ENCODE data around the gene AOX1. TPM values are rescaled to one million over a fixed set of nuclear protein-coding genes. Genes with fewer than 3 reads are reported as not detected.

The AOX1 gene
- total RNA-seq, 1 experiment from 2014 or later, result 0.71 TPM

DNA sequence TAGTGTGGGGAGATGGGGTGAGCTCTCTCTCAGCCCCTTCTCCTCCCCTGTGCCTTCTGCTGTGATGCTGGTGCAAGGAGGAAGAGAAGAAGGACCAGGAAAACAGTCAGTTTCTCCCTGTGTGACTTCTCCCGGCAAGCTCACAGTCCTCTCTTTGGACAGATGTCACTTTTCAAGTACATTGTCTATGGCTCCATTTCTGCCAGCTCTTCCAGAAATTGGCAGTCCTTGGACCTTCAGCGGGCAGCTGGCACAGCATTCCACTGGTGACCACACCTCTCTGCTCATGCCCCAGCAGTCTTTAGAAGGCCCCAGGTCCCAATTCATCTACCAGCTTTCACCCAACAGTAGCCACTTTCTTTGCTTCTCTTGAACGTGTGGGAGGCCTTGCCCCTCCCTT lies 63.9 kb downstream of the AOX1 start:
- Histone ChIP-seq H3K36me3 (ENCODE audit: control insufficient read depth in 1 of 2, insufficient read depth in 2 of 2, low read length in 2 of 2) (no peaks in the 10 kb centered on the region), H3K4me2 (ENCODE audit: low read length) (no peak overlapping the region), H3K27me3 (ENCODE audit: insufficient read depth, low read length) (no peaks in the 10 kb centered on the region), H3K9me2 (ENCODE audit: insufficient read depth) (no peaks in the 10 kb centered on the region), H2AFZ (ENCODE audit: low read depth, low read length, poor library complexity, severe bottlenecking) (no peak overlapping the region), H4K20me1 (ENCODE audit: insufficient read depth) (no peaks in the 10 kb centered on the region), H3K79me2 (ENCODE audit: insufficient read depth, low read length) (no peaks in the 10 kb centered on the region), H3K9ac (ENCODE audit: low read length) (no peak overlapping the region), H3K9me3 (ENCODE audit: control insufficient read depth in 1 of 2, insufficient read depth in 1 of 2, low read depth in 1 of 2, low read length in 2 of 2) (no peaks in the 10 kb centered on the region), H3K27ac (ENCODE audit: low read depth, low read length) (no peak overlapping the region), H3K4me3 (replicated peaks in 1 of 2; ENCODE audit: low read depth in 1 of 2, low read length in 2 of 2) (no peak overlapping the region), H3K4me1 (ENCODE audit: control insufficient read depth in 1 of 2, insufficient read depth in 2 of 2, low read length in 2 of 2) (peaks cover 0 to 10% of the 10 kb centered on the region in 2 experiments; a peak in 2 of 4 replicates)
- intact Hi-C loops (cut with micrococcal nuclease), result no loop called here
- TF ChIP-seq ELF1 (IDR thresholded peaks at IDR 0.05; ENCODE audit: borderline replicate concordance, low read depth) (no peak), TCF7L2 (IDR thresholded peaks at IDR 0.05; ENCODE audit: borderline replicate concordance, extremely low read depth, insufficient read depth, insufficient read length) (no peak), ZFX (IDR thresholded peaks at IDR 0.05) (no peak), YY1 (IDR thresholded peaks at IDR 0.05; ENCODE audit: extremely low read depth, insufficient replicate concordance, low read depth, low read length) (no peak), SIN3A (IDR thresholded peaks at IDR 0.05; ENCODE audit: low read depth) (no peak), FOSL1 (IDR thresholded peaks at IDR 0.05; ENCODE audit: low read depth) (no peak), CEBPB (IDR thresholded peaks at IDR 0.05; ENCODE audit: low read depth) (no peak), RAD21 (IDR thresholded peaks at IDR 0.05; ENCODE audit: low read depth) (no peak), EZH2phosphoT487 (IDR thresholded peaks at IDR 0.05; ENCODE audit: borderline replicate concordance) (no peak)
- TF ChIP-seq, protein P1, sequence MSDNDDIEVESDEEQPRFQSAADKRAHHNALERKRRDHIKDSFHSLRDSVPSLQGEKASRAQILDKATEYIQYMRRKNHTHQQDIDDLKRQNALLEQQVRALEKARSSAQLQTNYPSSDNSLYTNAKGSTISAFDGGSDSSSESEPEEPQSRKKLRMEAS (IDR thresholded peaks at IDR 0.05), result no peak
- TF ChIP-seq, protein P2, sequence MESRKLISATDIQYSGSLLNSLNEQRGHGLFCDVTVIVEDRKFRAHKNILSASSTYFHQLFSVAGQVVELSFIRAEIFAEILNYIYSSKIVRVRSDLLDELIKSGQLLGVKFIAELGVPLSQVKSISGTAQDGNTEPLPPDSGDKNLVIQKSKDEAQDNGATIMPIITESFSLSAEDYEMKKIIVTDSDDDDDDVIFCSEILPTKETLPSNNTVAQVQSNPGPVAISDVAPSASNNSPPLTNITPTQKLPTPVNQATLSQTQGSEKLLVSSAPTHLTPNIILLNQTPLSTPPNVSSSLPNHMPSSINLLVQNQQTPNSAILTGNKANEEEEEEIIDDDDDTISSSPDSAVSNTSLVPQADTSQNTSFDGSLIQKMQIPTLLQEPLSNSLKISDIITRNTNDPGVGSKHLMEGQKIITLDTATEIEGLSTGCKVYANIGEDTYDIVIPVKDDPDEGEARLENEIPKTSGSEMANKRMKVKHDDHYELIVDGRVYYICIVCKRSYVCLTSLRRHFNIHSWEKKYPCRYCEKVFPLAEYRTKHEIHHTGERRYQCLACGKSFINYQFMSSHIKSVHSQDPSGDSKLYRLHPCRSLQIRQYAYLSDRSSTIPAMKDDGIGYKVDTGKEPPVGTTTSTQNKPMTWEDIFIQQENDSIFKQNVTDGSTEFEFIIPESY (IDR thresholded peaks at IDR 0.05; ENCODE audit: extremely low read depth, insufficient replicate concordance, low read length), result no peak
- TF ChIP-seq, protein P3, sequence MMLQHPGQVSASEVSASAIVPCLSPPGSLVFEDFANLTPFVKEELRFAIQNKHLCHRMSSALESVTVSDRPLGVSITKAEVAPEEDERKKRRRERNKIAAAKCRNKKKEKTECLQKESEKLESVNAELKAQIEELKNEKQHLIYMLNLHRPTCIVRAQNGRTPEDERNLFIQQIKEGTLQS (IDR thresholded peaks at IDR 0.05), result no peak
- BruUV-seq (replicated peaks), result no TSS peak
- CTCF ChIA-PET, result no interaction called here
- POLR2A ChIA-PET, result no interaction called here
- ATAC-seq (no peak), DNase-seq (ENCODE audit: low read depth, low spot score) (no peak)
- RAD21 ChIA-PET (ENCODE audit: low non-redundant PET in 1 of 2, low total read pairs in 2 of 2, uncharacterized antibody in 2 of 2, unreplicated experiment in 2 of 2), result no interaction called here
